ENCODE data around the gene DMRTA2.

The DMRTA2 gene

GRCh38 chr1:50371749-50372148 lies 51.5 kb downstream of the DMRTA2 start:
- DNase-seq, result no peak

GRCh38 chr1:50369830-50370229 lies 53.4 kb downstream of the DMRTA2 start:
- no peak for DNase-seq

DNA sequence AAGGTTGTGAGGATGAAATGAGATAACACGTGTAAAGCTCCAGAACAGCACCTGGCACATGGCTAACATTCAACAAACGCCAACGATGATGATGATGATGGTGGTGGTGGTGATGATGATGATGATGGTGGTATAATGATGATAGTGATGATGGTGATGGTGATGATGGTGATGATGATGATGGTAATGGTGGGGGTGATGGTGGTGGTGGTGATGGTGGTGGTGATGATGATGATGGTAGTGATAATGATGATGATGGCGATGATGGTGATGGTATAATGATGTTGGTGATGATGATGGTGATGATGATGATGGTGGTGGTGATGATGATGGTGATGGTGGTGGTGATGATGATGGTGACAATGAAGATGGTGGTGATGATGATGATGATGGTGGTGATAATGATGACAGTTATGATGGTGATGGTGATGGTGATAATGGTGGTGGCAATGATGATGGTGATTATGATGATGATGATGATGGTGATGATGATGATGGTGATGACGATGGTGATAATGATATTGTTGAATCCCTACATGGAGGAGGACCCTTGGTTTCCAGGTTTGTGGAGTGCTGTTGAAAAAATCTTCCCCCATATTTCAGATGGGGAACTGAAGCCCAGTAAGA lies 54.1 kb downstream of the DMRTA2 start:
- no peak for DNase-seq

- DNase-seq, result no peak
These were observed 54.9 kb downstream of the DMRTA2 start for GRCh38 chr1:50368179-50369007.
